GM21381 (cell line): Measurements from ENCODE around the gene ZNF664.

ENCODE experiments used
- ATAC-seq: cut with Tn5 transposase; IDR thresholded peaks from one replicate; pipeline ENCODE4 v1.9.1; 2021; ENCODE audit warnings: mild to moderate bottlenecking, moderate library complexity; ENCODE audit not compliant: unreplicated experiment

The ZNF664 gene

DNA sequence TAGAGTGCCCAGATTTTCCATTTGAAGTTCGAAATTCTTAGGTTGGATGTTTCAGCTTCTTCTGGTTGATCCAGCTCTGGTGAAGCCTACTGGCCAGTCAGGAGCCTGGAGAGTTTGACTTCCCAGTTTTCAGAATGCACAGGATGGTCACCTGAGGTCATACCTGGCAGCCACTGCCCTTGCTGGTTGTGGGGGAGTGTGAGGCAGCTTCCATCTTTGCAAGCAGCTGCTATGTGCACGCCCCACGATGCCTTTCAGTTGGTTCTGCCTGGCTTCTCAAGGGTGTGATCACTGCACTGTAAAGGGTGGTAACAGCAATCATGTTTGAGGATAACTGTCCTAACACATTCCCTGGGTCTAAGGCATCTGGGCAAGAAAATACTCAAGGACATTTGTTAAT is 15.8 kb upstream of the ZNF664 start:
- no peak for ATAC-seq

DNA sequence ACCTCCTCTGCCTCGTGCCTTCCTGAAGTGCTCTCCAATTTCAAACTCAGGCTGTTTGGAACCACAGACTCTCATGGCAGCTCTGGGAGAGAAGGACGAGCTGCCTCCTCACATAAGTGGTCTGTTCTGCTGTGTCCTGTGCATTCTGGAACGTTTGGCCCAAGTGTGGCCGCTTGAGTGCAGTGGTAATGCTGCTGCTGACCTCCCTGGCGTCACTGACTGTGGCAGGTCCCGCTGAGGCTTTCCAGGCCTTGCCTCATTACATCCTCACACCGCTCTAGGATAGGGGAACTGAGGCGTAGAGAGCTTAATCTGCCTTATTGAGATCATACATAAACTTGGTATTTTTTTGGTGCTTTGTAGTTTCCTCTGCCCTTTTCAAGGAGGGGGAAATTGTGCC is 14.6 kb upstream of the ZNF664 start:
- ATAC-seq = no peak

DNA sequence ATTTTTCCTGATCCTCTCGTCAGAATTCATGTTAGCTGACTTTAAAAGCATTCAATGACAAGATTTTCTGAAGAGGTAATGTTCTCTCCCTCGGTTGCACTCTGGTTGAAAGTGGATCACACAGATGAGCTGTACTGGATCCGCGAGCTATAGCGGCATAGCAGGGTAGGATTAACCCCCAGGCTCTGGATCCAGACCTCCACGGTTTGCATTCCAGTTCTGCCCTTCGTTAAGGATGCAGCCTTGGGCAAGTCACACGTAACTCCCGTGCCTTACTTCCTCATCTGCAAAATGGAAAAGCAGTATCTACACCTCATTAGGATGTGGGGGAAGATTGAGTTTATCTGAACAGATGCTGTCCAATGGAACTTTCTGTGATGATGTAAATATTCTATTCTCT is 14.1 kb upstream of the ZNF664 start:
- no peak for ATAC-seq

DNA sequence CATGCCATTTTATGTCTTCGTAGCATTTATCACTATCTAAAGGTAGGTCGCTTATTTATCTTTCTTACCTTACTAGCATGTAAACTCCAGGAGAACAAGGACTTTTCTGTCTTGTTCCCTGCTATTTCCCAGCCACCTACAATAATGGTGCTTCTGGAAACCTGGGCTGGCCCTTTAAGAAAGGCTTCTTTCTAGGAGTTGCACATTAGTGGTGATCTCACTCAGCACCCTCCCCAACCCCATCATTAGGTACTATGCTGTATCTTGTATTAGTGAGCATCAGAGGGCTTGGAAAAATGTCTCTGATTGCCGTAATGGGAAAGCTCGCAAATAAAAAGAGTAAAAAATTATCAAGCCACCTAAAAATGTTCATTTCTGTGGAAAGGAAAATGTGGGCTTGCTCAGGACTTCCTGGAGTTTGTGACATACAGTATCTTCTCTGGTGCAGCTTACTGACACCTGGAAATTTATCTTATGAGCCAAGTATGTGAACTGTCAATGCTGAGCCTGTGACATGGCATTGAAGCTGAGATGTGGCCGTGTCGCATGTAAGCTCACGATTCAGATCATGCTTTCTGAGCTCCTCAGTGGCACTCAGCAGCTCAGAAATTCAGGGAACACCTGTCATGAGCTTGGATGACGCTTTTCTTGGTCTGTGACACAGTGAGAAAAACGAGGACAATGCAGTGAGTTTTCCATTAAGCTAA is 12.8 kb upstream of the ZNF664 start:
- ATAC-seq = no peak

DNA sequence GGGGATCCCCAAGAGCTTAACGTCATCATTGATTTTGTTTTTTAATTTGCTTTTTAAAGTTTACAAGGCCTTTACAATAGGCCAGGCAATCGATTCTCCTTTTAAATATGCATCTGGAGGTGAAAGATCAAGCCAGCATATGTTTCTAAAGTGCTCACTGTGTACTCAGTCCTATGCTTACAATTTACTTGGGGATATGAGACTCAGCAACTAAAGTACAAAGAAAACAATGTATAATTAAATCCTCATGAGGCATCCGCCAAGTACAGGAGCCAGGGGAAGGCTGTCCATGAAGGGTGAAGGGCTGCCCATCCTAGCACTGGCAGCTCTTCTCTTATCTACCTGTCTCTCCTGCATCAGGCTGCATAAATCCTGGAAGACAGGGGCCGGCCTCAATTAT is 12.2 kb upstream of the ZNF664 start:
- no peak for ATAC-seq

DNA sequence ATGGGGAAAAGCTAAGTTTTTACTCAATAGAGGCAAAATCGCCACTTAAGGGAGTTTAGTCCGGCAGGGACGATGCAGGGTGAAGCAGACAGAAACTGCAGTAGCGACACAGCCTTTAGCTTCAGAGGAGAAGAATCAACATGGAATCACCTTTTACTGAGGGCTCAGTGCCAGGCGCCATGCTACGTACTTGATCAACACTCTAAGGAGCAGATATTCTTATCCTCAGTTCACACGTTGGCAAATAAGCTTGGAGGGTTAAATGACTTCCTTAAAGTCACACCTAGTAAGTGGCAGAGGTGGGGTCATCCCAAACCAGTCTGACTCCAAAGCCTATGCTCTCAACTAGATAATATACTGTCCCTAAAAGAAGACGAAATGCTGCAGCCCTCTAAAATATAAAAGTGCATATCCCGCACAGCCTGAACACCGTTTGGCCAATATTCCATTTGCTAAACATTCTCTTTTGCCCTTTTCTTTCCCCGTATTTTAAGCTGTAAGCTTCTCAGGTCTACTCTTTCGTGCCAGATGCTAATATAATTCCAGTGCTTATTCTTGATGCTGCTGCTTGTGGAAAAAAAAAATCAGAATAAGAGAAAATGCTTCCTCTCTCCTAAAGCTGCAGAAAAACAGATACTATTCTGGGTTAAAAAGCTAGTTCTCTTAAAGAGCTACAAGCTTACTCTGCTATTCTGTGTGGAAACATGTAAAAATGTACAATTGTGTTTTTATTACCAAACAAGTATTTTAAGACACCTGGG is 11.2 kb upstream of the ZNF664 start:
- no peak for ATAC-seq

DNA sequence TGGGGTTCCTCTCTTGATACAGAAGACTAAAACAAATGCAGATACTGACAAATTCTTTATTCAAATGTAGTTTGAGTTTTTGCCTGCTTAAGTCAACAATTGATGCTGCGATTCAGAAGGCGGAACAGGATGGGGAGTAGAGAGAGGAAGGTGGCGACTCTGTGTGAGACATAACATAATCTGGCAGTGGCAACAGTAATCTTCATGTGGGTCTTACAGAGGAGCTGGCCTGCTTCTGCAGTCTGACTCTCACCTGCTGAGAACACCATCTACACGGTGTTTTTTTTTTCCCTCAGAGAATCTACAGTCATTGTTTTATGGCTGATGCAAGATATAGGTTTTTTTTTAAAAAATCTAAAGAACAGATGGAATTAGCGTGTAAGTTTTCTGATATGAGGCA is 10.5 kb upstream of the ZNF664 start:
- no peak for ATAC-seq

DNA sequence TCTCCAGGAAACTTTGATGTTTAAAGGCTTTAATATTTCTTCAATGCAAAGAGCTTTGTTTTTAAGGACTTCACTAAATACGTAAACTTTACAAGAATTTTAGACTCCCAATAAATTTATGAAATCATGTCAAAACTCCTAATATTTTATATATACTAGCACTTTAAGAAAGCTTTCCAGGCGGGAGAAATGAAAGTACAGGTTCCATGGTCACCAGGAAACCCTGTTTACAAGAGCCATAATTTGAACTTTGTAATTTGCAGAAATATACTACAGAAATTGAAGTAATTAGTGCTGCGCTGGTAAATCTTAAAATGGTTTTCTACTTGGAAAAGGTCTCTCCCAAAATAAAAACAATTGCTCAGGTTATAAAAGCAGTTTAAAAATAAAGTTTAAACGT is 9.2 kb upstream of the ZNF664 start:
- no peak for ATAC-seq

DNA sequence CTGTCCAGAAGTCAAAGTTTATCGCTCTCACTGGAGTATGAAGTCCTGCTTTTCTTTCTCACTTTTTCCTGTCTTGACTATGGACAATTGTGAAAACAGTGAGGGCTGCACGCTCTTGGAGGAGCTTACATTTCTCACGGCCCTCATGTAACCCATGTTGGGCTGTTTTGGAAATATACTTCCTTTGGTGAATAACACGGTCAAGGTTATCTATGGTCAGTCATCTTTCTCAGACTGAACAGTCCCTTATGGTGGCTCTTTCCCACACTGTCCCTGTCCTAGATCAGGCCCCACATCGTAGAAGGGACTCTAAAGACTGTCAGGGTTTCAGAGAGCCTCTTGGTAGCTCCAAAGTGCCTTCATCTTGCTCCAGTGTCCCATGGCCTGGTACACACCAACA is 7.6 kb upstream of the ZNF664 start:
- ATAC-seq = no peak

DNA sequence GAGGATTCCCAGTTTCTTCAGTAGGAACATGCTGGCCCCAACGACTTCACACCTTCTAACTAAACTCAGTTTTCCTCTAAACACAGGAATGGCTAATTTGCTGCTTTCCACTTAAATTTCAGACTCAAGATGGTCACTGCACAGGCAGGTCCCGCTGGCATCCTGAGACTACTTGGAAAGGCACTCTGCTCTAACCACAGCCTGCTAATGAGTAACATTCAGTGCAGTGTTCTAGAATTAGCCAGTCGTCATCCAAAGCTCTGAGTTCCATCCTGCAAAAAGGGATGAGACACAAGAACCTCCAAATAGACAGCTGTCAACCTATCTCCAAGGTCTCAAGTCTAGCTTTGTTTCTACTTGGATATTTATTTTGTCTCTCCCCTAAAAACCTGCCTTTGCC is 6.4 kb upstream of the ZNF664 start:
- ATAC-seq = no peak

DNA sequence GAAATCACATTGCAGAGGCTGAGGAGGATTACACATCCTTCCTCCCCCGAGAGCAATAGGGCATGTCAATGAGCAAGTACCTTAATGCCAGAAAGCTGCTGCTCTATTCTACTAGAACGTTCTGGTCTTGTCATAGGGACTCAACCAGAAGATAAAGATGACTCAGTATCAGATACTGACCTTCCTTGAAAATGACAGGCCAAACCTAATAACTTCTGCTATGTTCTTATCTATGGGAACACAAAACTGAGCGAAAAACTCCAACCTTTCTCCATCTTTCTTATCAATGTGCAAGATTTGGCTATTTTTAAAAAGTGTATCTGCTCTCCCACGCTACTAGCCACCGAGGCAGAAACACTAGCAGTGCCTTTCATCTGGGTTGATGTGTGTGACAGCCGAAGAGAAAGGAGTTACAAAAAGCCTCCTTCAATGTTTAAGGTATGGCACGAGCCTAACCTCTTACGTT is 5.9 kb upstream of the ZNF664 start:
- ATAC-seq = no peak

DNA sequence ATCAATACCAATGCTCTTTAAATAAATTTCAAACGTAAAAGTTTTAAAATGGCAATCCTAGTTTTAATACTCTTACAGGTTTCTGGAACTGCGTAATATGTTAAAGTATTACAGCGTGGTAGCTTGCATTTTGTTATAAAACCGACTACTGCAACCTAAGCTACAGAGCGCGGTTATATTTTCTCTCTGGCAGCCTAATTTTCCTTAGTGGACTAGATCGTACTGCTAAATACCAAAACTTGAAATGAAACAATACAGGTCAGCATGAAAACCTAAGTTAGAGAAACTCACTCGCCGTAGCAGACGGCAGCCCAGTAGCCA is 1.6 kb upstream of the ZNF664 start:
- no peak for ATAC-seq

DNA sequence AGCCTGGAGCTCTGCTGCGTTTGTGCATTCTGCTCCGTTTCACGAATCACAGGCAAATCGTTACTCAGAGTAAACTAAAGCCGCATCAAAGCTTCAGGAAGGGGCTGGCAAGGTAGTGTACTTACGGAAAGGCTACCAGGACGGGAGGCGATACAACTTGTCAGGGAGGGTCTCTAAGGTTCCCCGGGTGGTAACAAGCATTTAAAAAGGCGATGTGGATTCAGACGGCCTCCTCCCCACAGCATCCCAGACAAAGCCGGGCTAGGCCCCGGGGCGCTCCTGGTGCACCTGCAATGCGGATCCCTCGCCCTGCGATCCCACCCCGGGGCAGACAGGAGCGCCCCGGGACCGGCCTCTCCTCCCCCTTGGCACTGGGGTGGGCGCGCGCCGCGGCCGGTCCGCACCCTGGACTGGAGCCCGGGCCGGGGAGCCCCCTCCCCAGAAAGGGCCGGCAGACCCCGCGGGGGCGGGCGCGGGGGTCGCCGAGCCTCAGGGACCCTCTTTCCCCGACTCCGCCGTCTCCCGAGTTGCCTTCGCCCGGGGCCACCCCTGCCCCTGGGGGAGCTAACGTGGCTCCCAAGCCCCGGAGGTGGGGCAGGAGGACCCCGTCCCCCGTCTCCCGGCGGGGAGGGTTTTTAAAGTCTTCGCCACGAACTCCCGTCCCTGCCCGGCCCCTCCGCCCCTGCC is 1.1 kb upstream of the ZNF664 start:
- ATAC-seq = peak; percentile 7

DNA sequence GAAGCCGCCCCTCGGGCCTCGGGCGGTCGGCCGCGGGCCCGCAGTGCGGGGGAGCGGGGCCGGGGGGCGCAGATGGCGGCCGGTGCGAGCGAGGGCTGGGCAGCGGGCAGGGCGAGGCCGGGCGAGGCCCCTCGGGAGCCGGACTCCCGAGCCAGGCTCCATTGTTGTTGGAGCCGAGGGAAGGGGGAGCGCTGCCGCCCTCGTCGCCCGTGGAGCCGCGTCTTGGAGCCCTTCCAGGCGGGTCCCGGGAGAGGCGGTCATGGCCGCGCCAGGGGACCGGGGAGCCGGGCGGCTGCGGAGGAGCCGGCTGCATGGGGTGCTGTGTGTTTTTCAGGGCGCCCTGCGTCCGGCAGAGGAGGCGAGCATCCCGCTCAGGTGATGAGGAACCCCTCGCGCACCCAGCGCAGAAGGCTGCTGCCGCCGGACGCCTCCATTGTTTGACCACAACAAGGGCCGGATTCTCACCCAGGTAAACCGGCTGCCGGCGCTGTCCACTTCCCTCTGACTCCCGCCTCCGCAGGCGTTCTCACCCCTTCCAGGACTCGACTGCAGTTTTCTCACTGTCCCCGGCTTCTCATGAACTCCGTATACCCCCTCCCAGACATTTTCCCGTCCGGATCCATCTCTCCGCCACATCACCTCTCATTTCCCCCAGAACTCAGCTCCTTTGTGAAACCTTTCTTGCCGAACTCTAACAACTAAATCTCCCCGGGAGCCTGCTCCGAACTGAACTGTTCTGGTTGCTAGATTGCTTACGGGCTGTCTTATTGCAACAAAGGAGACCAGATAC is 732 bp downstream of the ZNF664 start:
- peak; percentile 15 for ATAC-seq

DNA sequence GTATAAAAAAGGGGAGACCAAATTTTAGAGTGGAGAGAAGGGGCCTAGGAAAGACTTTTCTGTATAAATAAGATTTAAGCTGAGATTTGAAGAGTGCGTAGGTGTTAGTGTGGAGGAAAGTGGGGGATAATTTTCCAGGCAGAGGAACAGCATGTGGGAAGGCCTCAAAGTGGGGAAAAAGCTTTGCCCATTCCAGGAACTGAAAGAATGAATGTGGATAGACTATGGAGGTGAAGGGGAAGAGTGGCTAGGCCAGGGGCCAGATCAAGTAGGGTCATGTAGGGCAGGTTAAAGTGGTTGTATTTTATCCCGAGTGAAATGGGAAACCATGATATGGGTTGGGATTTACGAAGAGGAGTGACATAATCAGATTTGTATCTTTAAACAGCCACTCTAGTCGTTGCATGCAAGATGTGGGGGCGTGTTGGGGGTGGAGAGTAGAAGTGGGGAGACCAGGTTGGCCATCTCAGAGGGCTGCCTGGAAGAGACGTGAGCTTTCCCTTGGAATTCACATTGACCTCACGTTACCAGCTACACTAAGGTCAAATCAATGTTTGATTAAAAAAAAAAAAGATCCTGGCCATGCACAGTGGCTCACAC is 3.3 kb downstream of the ZNF664 start:
- ATAC-seq = no peak

DNA sequence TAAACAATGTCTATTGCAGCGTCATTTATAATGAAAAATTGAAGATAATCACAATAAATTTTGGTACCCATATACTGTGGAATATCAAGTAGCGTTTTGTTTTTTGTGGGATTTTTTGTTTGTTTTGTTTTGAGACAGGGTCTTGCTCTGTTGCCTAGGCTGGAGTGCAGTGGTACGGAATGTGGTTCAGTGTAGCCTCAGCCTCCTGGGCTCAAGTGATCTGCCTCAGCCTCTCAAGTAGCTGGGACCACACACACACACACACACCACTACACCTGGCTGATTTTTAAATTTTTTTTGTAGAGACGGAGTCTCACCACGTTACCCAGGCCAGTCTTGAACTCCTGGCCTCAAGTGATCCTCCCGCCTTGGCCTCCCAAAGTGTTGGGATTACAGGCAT is 6.6 kb downstream of the ZNF664 start:
- ATAC-seq = no peak

DNA sequence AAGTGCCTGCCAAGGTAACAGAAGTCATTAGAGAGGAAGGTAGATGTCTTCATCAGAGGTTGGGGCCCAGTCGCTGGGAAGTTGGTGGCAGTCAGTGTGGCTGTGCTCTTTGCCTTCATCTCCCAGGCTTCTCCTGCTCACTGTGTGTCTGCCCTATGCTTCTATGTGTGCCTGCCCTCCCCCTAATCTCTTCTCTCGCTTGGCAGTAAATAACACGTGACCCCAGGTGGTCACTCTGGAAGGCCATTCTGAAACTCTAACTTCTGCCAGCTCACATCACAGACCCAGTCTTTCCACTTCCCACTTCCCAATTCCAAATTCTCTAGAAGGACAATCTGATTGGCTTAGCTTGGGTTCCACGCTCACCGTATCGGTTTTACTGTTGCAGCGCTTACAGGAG is 9.3 kb downstream of the ZNF664 start:
- ATAC-seq = no peak

DNA sequence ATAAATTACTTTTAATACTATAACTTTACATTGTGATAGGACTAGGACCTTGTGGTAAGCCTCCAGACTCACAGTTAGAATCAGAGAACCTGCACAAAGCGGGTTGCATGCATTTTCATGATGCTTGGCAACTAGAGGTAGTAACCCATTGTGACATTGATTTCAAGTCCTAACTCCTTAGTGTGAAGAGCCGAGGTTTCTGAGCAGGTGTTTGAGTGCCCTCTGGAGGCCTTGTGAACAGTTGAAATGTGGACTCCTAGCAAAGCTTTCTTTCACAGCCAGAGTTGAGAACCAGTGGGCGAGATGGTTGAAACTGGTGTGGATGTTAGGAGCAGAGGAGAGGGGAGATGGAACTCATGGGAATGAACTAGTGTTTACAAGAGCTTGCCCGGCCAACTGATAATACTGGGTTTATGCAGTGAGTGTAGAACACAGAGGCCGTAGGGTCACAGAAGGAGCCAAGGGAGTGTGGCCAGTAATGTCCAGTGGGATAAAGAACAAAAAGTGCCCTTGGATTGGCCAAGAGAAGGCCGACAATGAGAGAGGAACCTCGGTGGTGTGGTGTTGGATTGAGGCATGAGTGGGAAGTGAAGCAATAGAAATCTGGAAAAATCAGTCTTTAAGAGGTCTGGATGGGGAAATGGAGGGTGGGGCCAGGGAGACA is 10.9 kb downstream of the ZNF664 start:
- no peak for ATAC-seq

DNA sequence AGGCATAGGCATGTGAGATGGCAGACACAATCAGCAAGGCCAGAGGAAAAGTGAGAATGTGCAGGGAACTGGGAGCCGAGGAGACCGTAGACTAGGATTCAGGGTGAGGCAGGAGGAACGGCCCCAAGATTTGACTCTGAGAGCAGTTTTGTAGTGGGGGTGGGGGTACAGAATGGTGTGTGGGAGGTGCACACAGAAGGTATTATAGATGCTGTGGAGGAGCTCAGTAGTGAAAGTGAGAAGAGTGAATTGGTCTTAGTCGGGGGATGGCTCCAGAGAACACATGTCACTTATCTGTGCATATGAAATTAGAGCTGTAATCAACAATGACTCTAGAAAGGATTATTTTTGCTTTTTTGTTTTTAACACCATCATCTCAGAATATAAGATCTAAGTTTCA is 11.9 kb downstream of the ZNF664 start:
- no peak for ATAC-seq

DNA sequence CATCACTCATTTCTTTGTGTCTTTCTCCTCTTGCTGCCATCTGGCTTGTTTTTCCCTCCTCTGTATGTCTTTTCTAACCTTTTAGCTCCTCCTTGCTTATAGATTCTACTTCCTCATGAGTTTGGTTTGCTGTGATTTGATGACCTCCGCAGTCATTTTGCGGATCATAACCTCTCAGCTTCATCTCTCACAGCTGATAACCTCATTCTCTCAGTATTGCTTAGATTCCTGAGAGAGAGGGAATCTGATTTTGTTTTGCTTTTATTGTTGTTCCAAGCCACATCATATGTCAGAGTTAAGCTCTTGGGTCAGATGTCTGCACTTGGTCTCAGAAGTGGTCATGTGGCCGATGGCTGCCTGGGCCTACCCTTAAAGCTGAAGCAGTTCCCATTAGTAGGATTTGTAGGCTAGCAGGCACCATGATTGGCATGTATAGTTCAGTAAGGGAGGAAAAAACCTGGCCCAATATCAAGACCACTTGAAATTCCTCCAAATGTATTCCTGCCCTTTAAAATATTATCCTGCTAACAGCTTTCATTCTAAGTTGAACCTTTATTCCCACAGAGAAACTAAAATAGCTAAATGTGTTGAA is 13.5 kb downstream of the ZNF664 start:
- ATAC-seq = no peak
